Activated naive CD4-positive, alpha-beta T cell treated with anti-CD3 and anti-CD28 coated beads, Interleukin-2, amount 50 U/mL, for 72 hours (primary cell): Measurements from ENCODE around the gene ZC3H7A. TPM values are rescaled to one million over a fixed set of nuclear protein-coding genes. Genes with fewer than 3 reads are reported as not detected.
"Not testable (repeated sequence)": the region's sequence is repeated elsewhere in the genome, so short reads cannot be mapped to it uniquely, and the experiment has no call there.

Experiments used
- ATAC-seq, 2 donors: fragments of 150-1000 bp; cut with Tn5 transposase; 2 replicates each; pipeline ENCODE4 v1.10.0; 2021; ENCODE audit warnings: mild to moderate bottlenecking in 2 of 2, moderate library complexity in 2 of 2
- DNase-seq, 2 donors: peaks; one replicate each; pipeline ENCODE4 v3.0.0; 2021 to 2022; ENCODE audit warnings: low spot score in 2 of 2
- H3K27ac Mint-ChIP-seq, 2 donors: one replicate each; pipeline ENCODE4 v1.8.0; 2022; ENCODE audit warnings: mild to moderate bottlenecking in 2 of 2, mixed read lengths in 2 of 2
- H3K36me3 Mint-ChIP-seq, 2 donors: one replicate each; pipeline ENCODE4 v1.8.0; 2022; ENCODE audit warnings: mixed read lengths in 2 of 2
- H3K9me3 Mint-ChIP-seq, 2 donors: one replicate each; pipeline ENCODE4 v1.8.0; 2022; ENCODE audit warnings: mixed read lengths in 2 of 2
- total RNA-seq, 2 donors: library from RNA; stranded (reverse); gene quantifications; one replicate each; pipeline ENCODE4 v1.2.3, GENCODE V29; 2022

Gene ZC3H7A
- total RNA-seq, 2 donors from 2014 or later, result 108 to 150 TPM

DNA sequence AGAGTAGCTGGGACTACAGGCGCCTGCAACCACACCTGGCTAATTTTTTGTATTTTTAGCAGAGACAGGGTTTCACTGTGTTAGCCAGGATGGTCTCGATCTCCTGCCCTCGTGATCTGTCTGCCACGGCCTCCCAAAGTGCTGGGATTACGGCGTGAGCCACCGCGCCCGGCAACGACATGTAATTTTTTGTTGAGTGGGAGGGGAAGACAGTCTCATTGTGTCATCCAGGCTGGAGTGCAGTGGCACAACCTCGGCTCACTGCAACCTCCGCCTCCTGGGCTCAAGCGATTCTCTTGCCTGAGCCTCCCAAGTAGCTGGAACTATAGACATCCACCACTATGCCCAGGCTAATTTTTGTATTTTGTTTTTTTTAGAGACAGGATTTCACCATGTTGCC lies 21.9 kb upstream of the ZC3H7A start:
- not testable (repeated sequence) for H3K9me3 Mint-ChIP-seq

DNA sequence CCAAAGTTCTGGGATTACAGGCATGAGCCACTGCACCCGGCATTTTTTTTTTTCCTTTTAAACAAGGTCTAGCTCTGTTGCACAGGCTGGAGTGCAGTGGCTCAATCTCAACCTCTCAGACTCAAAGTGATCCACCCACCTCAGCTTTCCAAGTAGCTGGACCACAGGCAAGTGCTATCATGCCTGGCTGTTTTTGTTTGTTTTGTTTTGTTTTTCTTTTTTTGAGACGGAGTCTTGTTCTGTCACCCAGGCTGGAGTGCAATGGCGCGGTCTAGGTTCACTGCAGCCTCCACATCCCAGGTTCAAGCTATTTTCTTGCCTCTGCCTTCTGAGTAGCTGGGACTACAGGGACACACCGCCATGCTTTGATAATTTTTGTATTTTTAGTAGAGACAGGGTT lies 19.1 kb upstream of the ZC3H7A start:
- ATAC-seq (no peak), DNase-seq (no peak)
- no peaks in the 10 kb centered on the region for H3K9me3 Mint-ChIP-seq
- H3K27ac Mint-ChIP-seq, result no peak overlapping the region
- H3K36me3 Mint-ChIP-seq, result no peaks in the 10 kb centered on the region

More for the DNA sequence above, 21.9 kb upstream of the ZC3H7A start:
- DNase-seq, H3K27ac Mint-ChIP-seq, ATAC-seq, H3K36me3 Mint-ChIP-seq: not testable (repeated sequence)

DNA sequence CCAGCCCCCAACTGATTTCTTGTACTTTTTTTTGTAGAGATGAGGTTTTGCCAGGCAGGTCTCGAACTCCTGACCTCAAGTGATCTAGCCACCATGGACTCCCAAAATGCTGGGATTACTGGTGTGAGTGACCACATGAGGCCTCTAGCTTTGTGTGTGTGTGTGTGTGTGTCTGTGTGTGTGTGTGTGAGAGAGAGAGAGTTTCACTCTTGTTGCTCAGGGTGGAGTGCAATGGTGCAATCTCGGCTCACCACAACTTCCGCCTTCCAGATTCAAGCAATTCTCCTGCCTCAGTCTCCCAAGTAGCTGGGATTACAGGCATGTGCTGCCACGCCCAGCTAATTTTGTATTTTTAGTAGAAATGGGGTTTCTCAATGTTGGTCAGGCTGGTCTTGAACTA lies 17.7 kb upstream of the ZC3H7A start:
- H3K36me3 Mint-ChIP-seq, ATAC-seq: not testable (repeated sequence)

DNA sequence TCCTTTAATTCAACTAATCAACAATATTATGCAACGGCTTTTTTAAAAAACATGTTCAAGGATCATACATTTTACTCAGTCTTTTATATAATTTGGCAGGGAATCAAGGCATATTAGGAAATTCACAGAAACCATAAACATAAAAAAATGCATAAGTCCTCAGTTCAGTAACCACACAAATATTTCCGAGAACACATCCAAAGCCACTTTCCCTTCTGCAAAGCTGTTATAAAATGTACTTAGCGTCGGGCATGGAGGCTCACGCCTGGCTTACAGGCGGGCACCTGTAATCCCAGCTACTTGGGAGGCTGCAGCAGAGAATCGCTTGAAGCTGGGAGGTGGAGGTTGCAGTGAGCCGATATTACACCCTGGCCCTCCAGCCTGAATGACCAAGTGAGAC lies 9.7 kb upstream of the ZC3H7A start:
- no peak for DNase-seq
- no peak for ATAC-seq
- Mint-ChIP-seq H3K36me3 (peaks cover 0 to 7% of the 10 kb centered on the region in 2 donors), H3K9me3 (peaks cover 0 to 5% of the 10 kb centered on the region in 2 donors), H3K27ac (no peak overlapping the region)

More for the DNA sequence above, 17.7 kb upstream of the ZC3H7A start:
- not testable (repeated sequence) for DNase-seq, H3K9me3 Mint-ChIP-seq, H3K27ac Mint-ChIP-seq

DNA sequence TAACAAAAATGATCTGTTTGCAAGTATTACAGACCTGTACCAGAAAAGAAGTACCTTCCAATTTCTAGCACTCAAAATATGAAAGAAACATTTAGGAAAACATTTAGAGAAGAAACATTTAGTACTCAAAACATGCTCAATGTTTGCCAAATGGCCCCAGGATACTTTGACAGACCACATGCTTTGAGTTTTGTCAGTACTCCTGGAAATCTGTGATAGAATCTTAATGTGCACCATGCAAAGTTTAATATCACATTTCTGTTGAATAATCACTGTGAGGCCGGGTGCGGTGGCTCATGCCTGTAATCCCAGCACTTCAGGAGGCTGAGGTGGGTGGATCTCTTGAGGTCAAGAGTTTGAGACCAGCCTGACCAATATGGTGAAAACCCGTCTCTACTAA lies 8.5 kb upstream of the ZC3H7A start:
- no peak overlapping the region for H3K27ac Mint-ChIP-seq
- H3K9me3 Mint-ChIP-seq, result peaks cover 0 to 5% of the 10 kb centered on the region in 2 donors
- ATAC-seq (no peak), DNase-seq (no peak)
- peaks cover 0 to 7% of the 10 kb centered on the region in 2 donors for H3K36me3 Mint-ChIP-seq

DNA sequence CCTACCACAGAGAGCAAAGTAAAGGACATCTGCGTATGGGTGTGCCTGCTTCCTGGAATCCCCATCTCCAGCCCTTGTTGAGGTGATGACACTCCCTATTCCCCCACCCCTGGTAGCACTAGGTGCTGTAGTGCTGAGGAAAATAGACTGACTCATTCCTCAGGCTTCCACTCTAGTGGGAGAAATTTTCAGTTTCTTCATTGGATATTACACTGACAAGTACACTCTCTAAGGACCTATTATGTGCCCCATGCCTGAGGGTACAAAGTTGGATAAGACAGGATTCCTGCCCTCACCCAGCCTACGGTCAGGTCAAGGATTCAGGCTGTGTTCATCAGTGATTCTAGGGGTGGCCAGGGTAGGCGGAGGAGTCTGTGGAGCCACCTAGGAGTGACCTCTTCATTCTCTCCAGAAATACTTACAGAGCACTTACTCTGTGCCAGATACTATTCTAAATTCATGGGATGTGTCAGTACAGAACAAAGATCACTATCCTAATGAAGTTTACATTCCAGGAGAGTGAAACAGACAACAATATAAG lies 4.5 kb upstream of the ZC3H7A start:
- no peak for DNase-seq
- no peaks in the 10 kb centered on the region for H3K9me3 Mint-ChIP-seq
- peak overlapping the region; percentile 19 to 30 for H3K27ac Mint-ChIP-seq
- no peak for ATAC-seq
- peaks cover 13% of the 10 kb centered on the region in 2 donors for H3K36me3 Mint-ChIP-seq

DNA sequence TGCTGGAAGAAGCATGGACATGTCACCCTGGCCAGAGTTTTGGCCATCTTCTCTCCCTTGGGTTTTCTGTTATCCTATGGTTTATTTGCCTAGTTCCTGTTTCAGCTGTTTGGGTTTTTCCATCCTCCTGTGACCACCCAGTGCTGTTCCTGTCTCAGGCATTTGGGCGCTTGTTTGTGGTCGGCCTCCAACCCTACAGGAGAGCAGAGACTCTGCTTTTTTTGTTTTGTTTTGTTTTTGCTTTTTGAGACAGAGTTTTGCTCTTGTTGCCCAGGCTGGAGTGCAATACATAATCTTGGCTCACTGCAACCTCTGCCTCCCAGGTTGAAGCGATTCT lies 3.3 kb upstream of the ZC3H7A start:
- H3K27ac Mint-ChIP-seq, result peak overlapping the region; percentile 65 to 94
- peaks cover 20 to 23% of the 10 kb centered on the region in 2 donors for H3K36me3 Mint-ChIP-seq
- ATAC-seq (no peak), DNase-seq (no peak)
- no peaks in the 10 kb centered on the region for H3K9me3 Mint-ChIP-seq

DNA sequence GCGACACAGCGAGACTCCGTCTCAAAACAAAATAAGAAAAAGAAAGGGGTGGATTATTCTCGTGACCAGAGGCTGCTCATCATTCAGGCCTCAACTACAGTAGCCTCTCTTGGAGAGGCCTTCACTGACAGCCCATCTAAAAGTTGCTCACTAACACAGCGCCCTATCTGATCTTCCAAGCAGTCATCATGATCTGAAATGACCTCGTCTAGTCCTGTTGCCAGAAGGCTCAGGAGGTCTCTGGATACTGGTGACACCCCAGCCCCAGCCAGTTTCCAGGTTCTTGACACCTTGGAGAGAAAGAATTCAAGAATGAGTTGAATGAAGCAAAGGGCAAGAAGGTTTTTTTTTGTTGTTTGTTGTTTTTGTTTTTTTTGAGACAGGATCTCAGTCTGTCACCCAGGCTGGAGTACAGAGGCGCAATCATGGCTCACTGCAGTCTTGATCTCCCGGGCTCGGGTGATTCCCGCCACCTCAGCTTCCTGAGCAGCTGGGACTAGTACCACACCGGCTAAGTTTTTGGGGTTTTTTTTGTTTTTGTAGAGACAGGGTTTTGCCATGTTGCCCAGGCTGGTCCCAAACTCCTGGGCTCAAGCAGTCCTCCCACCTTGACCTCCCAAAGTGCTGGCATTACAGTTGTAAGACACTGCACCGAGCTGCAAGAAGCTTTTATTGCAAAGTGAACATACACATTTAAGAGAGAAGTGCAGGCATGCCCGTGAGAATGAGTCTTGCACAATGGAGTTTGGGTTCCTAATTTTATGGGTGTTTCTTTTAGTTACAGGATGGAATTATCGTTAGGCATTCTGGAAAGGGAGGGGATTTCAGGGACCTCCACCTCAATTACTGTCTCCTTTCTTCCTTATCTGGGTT lies 2.7 kb upstream of the ZC3H7A start:
- ATAC-seq, result no peak
- DNase-seq, result no peak
- Mint-ChIP-seq H3K9me3 (no peaks in the 10 kb centered on the region), H3K27ac (peak overlapping the region; percentile 84 to 94), H3K36me3 (peaks cover 25 to 29% of the 10 kb centered on the region in 2 donors)

DNA sequence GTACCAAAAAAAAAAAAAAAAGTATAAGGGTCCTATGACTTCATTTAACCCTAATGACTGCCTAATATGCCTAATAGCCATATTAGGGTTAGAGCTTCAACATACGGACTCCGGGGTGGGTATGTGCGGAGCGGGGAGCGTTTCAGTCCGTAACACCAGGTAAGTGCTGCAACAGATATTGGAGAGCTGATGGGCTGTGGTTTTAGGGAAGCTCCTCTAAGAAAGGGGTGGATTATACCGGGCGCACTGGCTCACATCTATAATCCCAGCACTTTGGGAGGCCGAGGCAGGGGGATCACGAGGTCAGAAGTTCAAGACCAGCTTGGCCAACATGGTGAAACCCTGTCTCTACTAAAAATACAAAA lies 1.9 kb upstream of the ZC3H7A start:
- DNase-seq, result no peak
- H3K36me3 Mint-ChIP-seq, result peaks cover 27 to 33% of the 10 kb centered on the region in 2 donors
- peak overlapping the region in 1 of 2 donors; percentile 94 for H3K27ac Mint-ChIP-seq
- no peaks in the 10 kb centered on the region for H3K9me3 Mint-ChIP-seq
- no peak for ATAC-seq

DNA sequence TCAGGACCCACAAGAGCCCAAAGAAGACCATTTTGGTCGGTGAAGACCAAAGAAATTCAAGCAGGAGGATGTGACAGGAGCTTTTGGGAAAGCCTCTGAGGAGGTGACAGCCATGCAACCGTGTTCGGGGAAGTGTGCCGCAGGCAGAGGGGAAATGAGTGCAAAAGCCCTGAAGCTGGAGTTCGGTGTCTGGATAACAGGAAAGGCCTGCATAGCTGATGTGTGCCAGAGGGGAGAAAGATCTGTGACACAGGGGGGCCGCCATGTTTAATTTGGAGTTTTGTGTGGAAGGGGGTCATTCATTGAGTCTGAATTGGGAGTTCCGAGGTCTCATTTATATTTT lies 870 bp upstream of the ZC3H7A start:
- DNase-seq, result no peak
- H3K9me3 Mint-ChIP-seq, result no peaks in the 10 kb centered on the region
- peaks cover 27 to 33% of the 10 kb centered on the region in 2 donors for H3K36me3 Mint-ChIP-seq
- H3K27ac Mint-ChIP-seq, result peak overlapping the region; percentile 94 to 96
- ATAC-seq, result no peak

DNA sequence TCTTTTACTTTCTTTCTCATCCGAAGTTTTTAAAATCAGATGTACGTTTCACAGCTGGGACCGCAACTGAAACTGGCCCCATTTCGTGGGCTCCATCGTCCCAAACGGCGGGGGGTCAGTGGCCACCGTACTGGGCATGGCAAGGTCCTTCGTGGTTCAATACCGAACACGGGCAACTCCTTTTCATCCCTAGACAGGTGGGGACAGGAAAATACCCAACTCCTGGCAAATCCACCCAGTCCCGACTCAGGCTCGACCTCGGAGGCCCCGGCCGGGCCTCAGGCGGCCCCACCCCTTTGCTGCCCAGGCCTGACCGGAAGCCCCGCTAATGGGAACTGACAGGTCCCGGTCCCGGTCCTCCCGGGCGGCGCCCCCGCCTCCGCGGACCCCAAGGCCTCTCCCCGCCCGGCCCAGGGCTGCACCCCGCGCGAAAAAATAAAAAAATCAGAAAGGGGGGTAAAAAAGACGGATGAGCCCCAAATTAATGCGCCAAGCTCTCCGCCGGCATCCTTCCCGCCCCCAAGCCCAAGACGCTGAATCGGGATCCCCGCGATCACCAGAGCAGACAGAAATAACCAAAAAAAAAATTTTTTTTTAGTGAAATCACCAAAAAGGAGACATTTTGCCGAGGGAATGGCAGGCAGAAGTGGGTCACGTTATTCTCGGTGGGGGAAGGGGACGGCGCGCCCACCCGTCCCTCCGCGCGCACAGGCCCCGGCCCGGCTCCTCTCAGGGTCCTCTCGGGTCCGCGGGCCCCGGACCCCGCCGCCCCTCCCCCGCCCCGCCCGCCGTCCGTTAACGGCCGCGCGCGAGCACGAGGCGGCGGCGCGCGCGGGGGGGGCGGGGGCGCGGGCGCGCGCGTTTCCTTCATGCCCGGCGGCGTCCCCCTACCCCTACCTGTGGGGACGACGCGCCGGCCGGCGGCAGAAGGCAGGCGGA lies 562 bp downstream of the ZC3H7A start:
- Mint-ChIP-seq H3K36me3 (peaks cover 27 to 41% of the 10 kb centered on the region in 2 donors), H3K9me3 (no peaks in the 10 kb centered on the region), H3K27ac (peak overlapping the region; percentile 94 to 99)
- no peak for DNase-seq
- ATAC-seq, result peak in 1 of 2 donors; percentile 0

DNA sequence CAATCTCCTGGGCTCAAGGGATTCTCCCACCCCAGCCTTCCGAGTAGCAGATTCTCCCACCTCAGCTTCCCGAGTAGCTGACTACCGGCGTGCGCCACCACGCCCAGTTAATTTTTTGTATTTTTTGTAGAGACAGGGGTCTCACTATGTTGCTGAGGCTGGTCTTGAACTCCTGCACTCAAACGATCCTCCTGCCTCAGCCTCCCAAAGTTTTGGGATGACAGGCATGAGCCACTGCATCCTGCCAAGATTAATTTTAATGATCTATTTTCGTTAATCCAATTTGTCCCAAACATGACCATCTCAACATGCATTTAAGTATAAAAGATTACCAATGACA lies 1.2 kb downstream of the ZC3H7A start:
- DNase-seq (no peak), ATAC-seq (no peak)
- H3K9me3 Mint-ChIP-seq, result no peaks in the 10 kb centered on the region
- peaks cover 27 to 46% of the 10 kb centered on the region in 2 donors for H3K36me3 Mint-ChIP-seq
- H3K27ac Mint-ChIP-seq, result peak overlapping the region; percentile 88 to 94

DNA sequence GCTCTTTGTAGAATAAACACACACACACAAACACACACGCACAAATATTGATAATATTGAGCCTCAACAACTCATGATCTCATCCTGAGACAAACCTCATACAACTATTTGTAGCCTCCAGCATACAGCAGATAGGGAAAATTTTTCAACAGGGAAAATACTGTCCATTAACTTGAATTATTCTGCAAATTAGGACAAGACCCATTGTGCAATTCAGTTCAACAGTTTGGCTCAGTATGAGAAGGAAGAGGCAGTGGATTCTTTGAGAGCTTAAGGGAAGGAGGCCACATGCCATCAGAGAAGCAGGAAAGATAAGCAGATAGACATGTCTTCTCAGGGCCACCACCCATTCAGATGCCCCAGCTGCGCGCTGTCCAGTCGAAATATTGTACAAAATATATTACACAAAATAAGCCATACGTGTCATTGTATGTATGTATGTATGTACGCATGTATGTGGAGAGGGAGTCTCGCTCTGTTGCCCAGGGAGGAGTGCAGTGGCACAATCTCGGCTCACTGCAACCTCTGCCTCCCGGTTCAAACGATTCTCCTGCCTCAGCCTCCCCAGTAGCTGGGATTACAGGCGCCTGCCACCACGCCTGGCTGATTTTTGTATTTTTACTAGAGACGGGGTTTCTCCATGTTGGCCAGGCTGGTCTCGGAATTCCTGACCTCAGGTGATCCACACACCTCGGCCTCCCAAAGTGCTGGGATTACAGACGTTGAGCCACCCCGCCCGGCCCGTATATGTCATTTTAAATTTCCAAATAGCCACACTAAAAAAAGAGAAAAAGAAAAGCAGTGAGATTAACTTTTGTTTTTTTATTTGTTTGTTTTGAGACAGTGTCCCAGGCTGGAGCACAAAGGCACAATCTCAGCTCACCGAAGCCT lies 1.8 kb downstream of the ZC3H7A start:
- Mint-ChIP-seq H3K27ac (peak overlapping the region; percentile 88 to 94), H3K36me3 (peaks cover 27 to 49% of the 10 kb centered on the region in 2 donors), H3K9me3 (no peaks in the 10 kb centered on the region)
- ATAC-seq (no peak), DNase-seq (no peak)

DNA sequence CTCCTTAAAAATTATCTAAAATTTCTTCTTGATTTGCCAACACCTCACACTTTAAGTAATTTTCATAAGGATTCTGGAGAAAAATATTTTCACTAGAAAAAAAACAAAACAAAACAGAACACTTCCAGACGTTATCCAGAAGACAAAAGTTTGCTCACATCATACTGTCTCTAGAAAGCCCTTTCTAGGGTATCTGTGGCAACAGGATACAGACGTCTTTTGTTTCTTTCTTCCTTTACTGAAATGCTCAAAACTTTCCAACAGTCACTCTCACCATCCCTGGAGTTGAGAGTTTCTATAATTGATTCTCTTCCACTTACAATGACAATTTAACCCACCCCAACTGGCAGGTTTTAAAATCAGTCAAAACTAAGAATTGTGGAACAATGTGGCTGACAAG lies 2.6 kb downstream of the ZC3H7A start:
- Mint-ChIP-seq H3K9me3 (no peaks in the 10 kb centered on the region), H3K36me3 (peaks cover 27 to 55% of the 10 kb centered on the region in 2 donors), H3K27ac (peak overlapping the region; percentile 88 to 94)
- DNase-seq (no peak), ATAC-seq (no peak)

DNA sequence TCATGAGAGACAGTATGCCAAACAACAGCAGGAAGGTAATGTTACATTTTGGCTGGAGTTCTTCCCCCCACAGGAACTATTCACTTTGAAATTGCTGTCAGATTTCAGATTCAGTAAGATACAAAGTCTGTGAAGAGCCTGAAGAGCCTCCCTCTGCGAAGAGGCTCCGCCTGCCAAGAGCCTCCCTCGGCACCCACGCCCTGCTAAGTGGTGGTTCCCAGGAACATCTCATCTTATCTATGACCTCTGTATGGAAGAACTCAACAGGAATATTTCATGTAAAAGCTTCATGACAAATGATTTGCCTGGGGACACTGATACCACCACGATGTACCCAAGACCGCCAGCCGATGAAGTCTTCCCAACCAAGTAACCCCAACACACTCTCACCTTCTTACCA lies 3.2 kb downstream of the ZC3H7A start:
- no peak for ATAC-seq
- Mint-ChIP-seq H3K36me3 (peaks cover 27 to 55% of the 10 kb centered on the region in 2 donors), H3K9me3 (no peaks in the 10 kb centered on the region), H3K27ac (peak overlapping the region; percentile 88 to 94)
- DNase-seq, result no peak
